ENCODE measurements around the gene SPG7.

DNA sequence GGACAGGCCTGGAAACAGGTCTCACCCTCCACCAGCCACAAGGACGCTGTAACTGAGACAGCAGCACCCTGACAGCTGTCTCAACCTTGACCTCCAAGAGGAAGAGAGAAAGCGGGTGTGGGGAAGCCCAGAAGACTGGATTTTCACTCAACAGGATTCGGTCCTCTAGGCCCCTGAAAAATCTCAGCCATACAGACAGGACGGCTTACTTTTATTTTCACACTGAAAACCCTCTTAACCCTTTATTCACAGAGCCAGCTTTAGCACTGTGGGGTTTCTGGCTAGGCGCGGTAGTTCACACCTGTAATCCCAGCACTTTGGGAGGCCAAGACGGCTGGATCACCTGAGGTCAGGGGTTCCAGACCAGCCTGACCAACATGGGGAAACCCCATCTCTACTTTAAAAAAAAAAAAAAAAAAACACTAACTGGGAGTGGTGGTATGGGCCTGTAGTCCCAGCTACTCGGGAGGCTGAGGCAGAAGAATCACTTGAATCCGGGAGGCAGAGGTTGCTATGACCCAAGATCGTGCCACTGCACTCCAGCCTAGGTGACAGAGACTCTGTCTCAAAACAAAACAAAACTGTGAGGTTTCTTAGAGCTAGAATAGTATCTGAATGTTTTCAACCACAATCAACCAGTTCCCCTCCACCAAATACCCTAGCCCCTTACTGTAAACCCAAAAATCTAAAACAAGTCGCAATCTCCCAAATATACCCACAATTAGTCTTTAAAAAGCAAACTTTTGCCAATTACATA, 23.1 kb upstream of the SPG7 start:
- TF ChIP-seq TEAD4 (IDR thresholded peaks at IDR 0.05) (no peak), EP300 (IDR thresholded peaks at IDR 0.05; ENCODE audit: borderline replicate concordance) (no peak), TAF1 (IDR thresholded peaks at IDR 0.05; ENCODE audit: low read depth) (no peak)
- TF ChIP-seq, protein P1, sequence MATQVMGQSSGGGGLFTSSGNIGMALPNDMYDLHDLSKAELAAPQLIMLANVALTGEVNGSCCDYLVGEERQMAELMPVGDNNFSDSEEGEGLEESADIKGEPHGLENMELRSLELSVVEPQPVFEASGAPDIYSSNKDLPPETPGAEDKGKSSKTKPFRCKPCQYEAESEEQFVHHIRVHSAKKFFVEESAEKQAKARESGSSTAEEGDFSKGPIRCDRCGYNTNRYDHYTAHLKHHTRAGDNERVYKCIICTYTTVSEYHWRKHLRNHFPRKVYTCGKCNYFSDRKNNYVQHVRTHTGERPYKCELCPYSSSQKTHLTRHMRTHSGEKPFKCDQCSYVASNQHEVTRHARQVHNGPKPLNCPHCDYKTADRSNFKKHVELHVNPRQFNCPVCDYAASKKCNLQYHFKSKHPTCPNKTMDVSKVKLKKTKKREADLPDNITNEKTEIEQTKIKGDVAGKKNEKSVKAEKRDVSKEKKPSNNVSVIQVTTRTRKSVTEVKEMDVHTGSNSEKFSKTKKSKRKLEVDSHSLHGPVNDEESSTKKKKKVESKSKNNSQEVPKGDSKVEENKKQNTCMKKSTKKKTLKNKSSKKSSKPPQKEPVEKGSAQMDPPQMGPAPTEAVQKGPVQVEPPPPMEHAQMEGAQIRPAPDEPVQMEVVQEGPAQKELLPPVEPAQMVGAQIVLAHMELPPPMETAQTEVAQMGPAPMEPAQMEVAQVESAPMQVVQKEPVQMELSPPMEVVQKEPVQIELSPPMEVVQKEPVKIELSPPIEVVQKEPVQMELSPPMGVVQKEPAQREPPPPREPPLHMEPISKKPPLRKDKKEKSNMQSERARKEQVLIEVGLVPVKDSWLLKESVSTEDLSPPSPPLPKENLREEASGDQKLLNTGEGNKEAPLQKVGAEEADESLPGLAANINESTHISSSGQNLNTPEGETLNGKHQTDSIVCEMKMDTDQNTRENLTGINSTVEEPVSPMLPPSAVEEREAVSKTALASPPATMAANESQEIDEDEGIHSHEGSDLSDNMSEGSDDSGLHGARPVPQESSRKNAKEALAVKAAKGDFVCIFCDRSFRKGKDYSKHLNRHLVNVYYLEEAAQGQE (IDR thresholded peaks at IDR 0.05; ENCODE audit: low read depth): no peak

All from Ishikawa (cell line).